GM18873 (cell line): ENCODE measurements around the gene CREBBP.
A peak's percentile ranks its signal among the peaks of the same experiment; 100 is the strongest.
"Not testable (repeated sequence)": the region's sequence is repeated elsewhere in the genome, so short reads cannot be mapped to it uniquely, and the experiment has no call there.

ENCODE experiments used
- ATAC-seq: cut with Tn5 transposase; IDR thresholded peaks from one replicate; pipeline ENCODE4 v1.9.1; 2021; ENCODE audit warnings: mild to moderate bottlenecking, moderate library complexity, moderate number of reproducible peaks; ENCODE audit not compliant: unreplicated experiment, low FRiP score

CREBBP gene

DNA sequence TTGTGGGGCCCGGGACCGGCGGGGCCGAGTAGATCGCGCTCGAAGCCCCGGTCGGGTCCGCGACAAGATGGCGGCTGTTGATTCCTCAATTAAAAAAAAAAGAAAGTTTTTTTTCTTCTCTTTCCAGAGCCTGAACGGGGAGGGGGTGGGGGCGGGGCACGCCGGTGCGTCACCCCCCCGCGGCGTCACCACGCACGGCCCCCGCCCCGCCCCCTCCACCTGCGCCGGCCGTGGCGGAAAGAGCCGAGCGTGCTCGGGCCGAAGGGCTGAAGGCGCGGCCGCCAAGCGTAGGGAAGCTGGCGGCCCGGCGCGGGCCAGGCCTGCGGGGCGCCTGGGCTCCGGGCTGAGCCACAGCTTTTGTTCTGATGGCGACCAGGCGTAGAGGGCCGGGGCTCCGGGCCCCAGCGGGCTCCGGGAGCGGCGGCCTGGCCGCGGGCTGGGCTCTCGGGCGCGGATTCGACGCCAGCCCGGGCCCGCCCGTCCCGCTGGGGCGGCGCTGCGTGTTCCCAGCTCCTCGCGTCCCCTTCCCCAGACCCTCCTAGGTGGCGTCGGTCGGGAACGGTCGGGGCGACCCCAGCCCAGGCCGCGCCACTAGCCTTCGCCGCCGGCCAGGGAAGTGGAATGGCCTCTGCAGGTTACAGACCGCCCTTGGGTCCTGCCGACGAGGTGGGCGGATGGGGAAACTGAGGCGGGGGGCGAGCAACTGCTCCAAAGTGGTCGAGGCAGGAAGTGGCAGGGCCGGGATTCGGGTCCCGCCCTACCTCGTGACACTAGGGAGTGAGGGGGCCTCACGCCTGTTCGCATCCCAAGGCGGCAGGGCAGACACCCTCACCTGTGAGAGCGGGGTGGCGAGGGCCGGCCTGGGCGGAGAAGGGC is at the start of gene CREBBP:
TSS of gene CREBBP (minus strand) at position 91 of the 876 bp plus-strand sequence. CDS start 797 bp downstream, outside the sequence.
- peak; percentile 75 for ATAC-seq

DNA sequence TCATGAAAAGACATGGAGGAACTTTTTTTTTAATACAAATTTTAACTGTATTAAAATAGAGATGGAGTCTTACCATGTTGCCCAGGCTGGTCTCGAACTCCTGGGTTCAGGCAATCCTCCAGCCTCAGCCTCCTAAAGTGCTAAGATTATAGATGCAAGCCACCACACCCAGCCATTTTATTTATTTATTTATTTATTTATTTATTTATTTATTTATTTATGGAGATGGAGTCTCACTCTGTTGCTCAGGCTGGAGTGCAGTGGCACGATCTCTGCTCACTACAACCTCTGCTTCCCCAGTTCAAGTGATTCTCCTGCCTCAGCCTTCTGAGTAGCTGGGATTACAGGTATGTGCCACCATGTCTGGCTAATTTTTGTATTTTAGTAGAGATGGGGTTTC is 46.6 kb upstream of the CREBBP start:
- ATAC-seq: not testable (repeated sequence)

DNA sequence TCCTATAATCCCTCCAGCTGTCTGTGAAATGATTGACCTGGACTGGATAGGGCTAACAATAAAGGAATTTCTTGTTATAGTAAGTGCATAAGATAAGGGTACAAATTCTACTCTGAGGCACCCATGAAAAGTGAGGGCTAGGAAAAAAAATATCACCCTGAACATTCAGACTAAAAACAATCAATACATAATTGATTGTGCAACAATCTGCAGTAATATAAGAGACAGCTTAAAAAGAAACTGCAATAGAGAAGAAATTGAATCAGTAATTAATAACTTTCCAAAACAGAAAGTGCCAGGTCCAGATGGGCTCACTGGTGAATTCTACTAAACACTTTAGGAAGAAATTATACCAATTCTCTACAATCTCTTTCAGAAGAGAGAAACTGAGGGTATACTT is 44.2 kb upstream of the CREBBP start:
- ATAC-seq: no peak

- no peak for ATAC-seq
Observed at GRCh38 chr16:3922241-3922640, 41.7 kb upstream of the CREBBP start.

DNA sequence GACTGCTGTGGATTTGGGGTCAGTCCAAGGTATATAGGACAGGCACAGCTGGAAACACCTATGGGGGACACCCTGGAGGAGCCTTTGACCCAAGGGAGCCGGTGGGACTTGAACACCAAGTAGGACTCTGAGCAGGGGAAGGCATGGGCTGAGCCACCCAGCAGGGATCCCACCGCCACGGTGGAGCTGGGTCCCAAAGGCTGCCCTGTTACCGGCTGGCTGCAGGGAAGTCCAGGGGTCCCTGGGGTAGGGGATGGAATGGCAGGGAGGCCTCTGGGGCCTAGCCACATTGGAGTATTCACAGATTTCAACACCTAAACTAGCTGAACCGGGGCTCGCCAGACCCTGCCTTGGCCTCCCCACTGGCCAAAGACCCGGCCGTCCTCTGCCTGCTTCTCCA is 39.7 kb upstream of the CREBBP start:
- ATAC-seq: no peak

GRCh38 chr16:3919413-3919812 is 38.9 kb upstream of the CREBBP start:
- ATAC-seq: no peak

GRCh38 chr16:3915426-3916260 is 35.1 kb upstream of the CREBBP start:
- no peak for ATAC-seq

DNA sequence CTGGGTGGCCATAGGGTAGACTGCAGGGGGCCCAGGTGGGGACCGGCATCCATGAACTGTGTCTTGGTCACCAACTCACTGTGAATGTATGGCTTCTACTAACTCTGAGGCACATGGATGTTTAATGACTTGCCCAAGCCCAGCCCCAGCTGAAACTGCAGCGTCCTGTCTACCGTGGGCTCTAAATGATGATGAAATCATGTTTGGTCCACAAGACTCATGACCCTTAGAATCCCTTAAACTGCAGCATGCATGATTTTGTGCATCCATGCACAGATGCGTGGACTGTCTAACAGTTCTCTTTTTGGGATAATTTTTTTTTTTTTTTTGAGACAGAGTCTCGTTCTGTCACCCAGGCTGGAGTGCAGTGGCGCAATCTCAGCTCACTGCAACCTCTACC is 32.4 kb upstream of the CREBBP start:
- no peak for ATAC-seq

- ATAC-seq: no peak
Observed at GRCh38 chr16:3912373-3912772, 31.9 kb upstream of the CREBBP start.

DNA sequence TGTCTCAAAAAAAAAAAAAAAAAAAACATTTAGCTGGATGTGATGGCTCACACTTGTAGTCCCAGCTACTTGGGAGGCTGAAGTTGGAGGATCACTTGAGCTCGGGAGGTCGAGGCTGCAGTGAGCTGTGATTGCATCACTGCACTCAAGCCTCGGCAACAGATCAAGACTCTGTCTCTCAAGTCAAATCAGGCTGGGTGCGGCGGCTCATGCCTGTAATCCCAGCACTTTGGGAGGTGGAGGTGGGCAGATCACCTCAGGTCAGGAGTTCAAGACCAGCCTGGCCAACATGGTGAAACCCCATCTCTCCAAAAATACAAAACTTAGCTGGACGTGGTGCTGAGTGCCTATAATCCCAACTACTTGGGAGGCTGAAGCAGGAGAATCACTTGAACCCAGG is 31.2 kb upstream of the CREBBP start:
- not testable (repeated sequence) for ATAC-seq

GRCh38 chr16:3909791-3910583 is 29.5 kb upstream of the CREBBP start:
- ATAC-seq: no peak

DNA sequence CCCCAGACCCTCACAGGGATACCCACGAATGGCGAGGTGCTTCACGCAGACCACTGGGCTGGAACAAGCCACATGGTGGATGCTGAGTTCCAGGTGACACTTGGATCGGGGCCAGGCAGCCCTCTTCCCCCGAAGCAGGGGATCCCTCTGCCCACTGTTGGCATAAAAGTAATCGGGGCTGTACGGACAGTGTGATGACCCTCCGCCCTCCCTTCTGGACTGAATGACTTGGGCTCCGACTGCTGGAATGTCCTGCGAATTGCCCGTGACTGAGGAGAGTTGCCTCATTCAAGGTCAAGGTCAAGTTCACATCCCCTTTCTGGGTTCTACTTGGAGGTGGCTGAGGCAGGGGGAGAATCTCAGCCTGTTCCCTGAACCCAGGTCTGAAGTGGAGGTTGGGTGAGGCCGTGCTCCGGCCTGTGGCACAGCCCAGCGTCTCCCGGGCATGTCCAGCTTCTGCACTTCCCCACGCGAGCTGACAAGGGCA is 28.5 kb upstream of the CREBBP start:
- no peak for ATAC-seq

DNA sequence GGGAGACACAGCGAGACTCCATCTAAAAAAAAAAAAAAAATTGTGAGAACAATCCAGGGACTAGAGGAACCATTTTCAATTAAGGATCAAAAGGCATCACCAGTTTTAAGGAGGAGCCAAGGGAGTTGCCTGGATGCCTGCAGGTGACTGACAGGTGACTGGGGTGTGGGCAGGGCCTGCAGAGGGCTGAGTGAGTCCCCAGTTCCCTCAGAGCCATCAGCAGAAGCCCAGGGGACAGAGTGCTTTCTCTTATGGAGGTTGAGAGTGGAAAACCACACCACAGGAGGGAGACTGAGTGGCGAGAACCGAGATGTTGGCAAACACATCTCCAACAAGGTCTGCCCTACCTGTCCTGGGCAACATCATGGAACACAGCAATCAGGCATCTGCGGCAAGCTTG is 27.1 kb upstream of the CREBBP start:
- ATAC-seq: no peak

DNA sequence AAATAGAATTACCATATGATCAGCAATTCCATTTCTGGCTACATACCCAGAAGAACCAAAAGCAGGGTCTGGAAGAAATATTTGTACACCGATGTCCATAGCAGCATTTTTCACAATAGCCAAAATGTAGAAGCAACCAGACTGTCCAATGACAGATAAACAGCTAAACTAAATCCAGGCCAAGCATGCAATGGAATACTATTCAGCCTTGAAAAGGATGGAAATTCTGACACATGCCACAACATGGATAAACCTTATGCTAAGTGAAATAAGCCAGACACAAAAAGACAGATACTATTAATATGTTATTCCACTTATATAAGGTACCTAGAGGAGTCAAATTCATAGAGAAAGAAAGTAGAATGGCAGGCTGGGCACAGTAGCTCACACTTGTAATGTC is 25.9 kb upstream of the CREBBP start:
- ATAC-seq: no peak

DNA sequence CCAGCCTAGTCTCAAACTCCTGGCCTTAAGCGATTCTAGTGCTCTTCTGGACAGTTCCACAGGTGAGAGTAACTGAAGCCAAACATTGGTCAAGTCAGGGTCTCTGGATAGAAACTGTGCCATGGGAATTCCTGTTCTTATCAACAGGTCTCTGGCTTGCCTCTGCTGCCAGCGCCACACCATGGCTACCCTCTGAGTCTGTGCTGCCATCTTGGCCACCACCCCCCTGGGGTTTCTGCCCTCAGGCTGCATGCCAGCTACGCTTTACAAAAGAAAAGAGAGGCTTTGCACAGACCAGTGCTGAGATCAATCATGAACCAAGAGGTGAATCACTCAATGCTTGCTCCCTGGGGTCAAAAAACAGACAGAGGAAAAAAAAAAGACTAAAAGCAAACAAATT is 24.4 kb upstream of the CREBBP start:
- no peak for ATAC-seq

DNA sequence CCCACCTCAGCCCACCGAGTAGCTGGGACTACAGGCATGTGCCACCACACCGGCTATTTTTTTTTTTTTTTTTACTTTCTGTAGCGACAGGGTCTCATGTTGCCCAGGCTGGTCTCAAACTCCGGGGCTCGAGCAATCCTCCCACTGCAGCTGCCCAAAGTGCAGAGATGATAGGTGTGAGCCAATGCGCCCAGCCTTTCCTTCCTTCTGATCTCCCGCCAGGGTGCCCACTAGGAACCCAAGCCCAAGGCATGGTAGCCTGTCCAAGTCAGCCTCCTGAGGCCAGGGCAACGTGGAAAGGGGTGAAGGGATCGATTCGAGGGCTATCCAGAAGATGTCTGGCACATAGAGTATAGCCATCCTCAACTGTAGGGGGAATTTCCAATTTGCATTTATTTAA is 9.6 kb upstream of the CREBBP start:
- ATAC-seq: no peak

GRCh38 chr16:3889059-3889458 is 8.5 kb upstream of the CREBBP start:
- ATAC-seq: no peak

GRCh38 chr16:3885999-3886398 is 5.5 kb upstream of the CREBBP start:
- ATAC-seq: not testable (repeated sequence)

- ATAC-seq: no peak
Observed at GRCh38 chr16:3884398-3884797, 3.9 kb upstream of the CREBBP start.

GRCh38 chr16:3882531-3882930 is 2.0 kb upstream of the CREBBP start:
- no peak for ATAC-seq
